HG03097 (cell line): ENCODE measurements around the gene AGPAT3.

ENCODE experiments used
- ATAC-seq: cut with Tn5 transposase; IDR thresholded peaks from one replicate; pipeline ENCODE4 v1.9.1; 2021; ENCODE audit not compliant: unreplicated experiment, low FRiP score

Gene AGPAT3

DNA sequence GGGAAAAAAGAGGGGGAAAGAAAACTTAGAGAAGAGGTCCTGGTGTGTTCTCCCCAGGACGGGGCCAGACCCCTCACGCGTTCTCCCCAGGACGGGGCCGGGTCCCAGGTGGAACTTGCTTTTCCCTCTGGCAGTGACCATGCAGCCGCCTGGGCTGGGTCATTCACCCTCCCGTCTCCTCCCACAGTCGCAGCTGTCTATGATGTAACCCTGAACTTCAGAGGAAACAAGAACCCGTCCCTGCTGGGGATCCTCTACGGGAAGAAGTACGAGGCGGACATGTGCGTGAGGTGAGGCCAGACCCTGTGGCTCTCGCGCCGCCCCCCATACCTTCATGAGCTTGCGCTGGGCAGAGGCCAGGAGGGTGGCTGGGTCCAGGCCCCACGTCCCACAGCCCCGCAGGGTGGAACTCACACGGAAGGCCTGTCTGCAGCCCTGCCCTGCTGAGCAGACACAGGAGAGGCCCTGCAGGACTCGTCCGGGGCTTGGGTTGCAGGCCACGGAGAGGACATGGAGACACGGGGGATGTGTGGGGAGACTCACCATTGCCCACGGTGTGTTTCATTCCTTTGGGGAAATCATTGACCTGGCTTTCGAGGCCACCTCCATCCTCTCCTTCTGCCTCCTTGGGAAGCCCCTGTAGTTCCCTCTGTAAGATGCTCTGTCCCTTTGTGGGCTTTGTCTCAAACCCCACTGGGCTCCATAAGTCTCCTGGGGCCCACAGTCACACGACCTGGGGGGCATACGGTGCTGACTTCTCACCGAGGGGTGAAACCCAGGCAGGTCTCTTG lies 106.4 kb downstream of the AGPAT3 start:
- ATAC-seq = no peak

DNA sequence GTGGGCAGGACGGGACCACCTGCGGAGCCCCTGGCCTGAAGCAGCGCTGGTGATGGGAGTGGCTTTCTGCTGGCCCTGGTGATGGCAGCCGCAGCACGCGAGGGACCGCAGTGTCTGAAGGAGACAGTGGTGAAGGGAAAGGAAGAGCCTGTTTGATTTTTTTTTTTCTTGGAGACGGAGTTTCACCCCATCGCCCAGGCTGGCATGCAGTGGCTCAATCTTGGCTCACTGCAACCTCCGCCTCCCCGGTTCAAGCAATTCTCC lies 106.9 kb downstream of the AGPAT3 start:
- ATAC-seq = no peak

DNA sequence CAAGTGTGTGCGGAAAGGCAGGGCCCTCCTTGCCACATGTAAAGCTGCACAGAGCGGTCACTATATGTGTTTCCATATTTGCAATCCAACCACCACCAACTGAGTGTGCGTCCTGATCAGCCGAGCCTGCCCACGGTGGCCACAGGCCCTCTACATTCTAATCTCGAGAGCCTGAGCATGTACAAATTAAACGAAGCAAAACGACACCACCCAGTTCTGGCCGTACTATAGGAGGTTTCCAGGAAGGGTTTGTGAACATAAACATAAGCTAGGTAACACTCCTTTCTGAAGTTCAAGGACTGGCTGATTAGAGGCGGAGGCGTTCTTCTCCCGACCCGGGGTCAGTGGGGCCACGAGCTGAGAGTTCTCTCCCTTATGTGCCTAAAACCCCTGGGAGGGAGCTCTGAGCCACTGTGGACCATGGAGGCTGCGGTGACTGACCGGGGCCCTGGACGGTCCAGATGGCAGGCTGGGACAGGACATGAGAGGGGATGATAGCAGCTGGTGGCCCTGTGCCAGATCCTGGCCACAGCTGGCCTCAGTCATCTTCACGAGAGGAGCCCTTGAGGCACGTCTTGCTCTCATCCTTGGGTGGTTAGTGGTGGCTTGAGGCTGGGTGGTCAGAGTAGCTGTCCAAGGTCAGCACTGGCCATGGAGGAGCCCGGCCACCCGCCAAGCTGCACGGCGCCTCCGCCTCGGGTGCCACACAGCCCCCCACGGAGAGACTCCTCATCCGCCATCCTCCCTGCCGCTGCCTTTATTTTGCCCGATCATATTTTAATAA lies 108.0 kb downstream of the AGPAT3 start:
- ATAC-seq = no peak

DNA sequence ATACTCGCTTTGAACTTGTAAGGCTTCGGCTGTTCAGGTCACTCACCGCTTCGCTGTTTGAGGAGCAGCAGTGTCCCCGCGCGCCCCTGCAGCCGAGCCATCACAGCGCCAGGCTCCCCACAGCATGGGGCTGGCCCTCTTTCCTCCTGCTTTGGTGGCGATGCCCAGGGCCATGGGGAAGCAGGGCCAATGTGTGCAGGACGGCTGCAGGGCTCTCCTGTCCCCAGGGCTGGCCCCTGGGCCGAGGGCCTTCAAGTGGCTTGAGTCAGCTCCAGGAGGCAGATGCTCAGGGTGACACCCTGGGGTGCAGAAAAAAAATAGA lies 108.6 kb downstream of the AGPAT3 start:
- no peak for ATAC-seq

DNA sequence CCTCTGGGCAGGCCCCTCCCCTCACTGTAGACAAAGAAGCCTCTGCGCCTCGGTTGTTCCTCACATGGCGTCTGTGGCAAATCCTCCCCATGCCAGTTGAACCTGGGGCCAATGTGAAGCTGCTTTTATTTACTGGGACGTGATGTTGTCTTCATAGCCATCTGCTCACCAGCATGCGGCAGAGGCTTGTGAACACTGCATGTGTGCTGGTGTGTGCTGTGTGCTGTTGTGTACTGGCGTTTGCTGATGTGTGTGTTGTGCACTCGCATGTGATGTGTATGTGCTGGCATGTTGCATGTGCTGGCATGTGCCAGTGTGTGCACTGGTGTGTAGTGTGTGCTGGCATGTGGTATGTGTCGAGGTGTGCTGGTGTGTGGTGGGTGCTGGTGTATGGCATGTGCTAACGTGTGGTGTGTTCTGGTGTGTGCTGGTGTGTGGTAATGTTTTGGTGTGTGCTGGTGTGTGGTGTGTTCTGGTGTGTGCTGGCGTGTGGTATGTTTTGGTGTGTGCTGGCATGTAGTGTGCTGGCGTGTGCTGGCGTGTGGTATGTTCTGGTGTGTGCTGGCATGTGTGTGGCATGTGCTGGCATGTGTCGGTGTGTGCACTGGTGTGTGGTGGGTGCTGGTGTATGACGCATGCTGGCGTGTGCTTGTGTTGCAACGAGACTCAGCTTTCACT lies 109.9 kb downstream of the AGPAT3 start:
- ATAC-seq = no peak

DNA sequence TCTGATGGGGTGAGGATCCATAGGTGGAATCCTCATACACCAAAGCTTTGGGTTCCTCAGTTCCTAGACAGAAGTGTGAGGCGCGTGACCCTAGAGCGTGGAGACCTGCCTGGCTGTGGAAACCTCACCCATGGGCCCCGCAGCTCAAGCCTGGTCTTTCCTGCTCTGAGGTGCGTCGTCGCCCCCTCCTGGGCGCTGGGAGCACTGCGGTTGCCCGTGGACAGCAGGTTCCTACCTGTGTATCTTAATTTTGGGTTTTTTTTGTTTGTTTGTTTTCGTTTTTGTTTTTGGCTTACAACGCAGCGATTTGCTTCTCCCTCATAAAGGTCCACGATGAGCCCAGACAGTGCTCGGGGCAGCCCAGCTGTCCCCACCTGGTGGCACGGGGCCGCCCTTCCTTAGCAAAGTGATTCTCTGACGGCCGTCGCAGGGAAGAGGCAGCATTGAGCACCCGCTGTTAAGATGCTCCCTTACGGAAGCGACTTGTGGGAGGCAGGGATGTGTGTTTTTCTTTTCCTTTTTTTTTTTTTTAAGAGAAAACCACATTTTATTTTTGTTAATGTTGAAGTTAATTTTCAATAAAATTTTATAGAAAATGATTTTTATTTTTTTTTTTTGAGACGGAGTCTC lies 110.6 kb downstream of the AGPAT3 start:
- no peak for ATAC-seq

DNA sequence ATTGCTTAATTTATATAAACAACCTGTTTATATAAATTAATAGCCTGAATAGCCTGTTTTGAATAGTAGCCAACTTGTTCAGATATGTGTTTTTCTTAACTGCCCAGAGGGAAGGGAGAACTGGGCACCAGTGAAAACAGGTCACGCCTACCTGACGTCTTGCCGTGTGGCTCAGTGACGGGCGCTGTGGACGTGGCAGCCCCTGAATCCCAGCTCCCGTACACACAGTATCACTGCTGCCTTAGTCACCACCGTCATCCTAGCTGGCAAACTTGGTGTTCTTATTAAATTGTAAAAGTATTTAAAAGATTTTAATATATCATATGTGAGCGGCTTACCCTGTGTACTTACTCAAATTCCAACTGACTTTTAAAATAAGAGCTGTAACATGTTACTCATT lies 111.6 kb downstream of the AGPAT3 start:
- ATAC-seq = no peak

DNA sequence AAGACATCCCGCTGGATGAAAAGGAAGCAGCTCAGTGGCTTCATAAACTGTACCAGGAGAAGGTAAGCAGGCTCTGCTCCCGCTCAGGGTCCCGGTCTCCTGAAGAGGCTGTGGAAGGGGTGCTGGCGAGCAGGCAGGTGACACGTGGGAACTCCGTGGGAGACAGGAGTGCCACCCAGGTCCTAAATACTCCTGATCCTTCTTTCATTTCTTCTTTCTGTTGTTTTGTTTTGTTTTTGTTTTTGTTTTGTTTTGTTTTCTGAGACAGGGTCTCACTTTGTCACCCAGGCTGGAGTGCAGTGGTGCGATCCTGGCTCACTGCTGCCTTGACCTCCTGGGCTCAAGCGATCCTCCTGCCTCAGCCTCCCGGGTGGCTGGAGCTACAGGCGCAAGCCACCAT lies 113.0 kb downstream of the AGPAT3 start:
- ATAC-seq = no peak

DNA sequence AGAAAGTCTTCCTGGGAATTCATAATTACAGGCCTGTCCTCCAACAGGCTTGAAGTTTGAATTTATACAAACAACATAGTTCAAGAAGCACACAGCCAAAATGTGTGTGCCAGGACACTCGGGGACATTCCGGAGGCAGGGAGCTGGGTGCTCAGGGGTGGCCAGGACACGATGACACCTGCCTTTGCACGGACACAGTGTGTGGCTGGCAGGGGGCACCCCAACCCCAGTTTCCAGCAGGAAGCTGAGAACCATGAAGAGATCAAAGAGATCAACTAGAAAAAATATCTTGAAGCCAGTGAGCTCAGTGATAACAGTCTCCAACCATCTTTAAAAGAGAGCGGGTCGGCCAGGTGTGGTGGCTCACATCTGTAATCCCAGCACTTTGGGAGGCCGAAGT lies 114.6 kb downstream of the AGPAT3 start:
- no peak for ATAC-seq

DNA sequence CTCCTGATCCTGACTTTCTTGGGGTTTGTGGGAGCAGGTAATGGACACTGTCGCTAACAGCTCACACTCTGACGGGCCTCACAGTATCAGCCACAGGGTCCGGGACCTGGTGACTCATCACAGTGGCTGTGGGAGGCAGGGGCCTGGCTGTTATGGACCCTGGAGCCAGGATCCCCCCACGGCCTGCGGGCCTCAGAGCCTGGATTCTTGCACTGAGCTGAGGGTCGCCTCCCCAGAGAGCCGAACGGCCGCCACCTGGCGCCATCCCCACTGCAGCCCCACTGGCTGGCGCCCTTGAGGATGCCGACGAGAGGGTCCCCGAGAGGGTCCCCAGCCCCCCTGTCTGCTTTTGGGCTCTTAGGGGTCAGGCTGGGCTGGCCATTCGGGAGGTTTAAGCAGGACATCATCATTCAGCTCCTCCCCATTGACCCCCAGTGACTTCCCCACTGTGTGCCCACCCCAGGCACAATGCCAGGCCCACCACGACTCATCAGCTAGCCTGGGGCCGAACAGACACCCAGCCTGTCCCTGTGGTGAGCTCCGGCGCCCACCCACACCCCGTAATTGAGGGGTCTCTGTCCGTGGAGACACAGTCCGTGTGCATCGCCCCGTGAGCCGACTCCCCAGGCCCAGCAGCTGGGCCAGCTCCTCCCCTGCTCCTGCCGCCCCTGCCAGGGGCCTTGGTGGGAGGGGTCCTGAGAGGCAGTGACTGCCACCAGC lies 116.3 kb downstream of the AGPAT3 start:
- no peak for ATAC-seq

DNA sequence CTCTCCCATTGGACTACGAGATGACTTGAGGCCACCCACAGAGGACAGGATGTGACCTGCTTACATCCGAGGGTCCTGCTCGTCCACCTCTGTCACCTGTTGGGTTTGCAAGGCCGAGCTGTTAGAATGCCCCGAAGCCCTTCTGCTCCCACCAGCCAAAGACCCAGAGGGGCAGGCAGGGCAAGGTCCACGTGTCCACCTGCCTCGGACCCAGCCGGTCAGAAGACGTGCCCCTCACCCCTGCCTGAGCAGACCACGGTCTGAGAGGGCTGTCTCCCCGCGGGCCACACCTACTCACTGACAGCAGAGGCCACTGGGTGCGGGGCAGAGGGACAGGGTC lies 116.8 kb downstream of the AGPAT3 start:
- no peak for ATAC-seq

DNA sequence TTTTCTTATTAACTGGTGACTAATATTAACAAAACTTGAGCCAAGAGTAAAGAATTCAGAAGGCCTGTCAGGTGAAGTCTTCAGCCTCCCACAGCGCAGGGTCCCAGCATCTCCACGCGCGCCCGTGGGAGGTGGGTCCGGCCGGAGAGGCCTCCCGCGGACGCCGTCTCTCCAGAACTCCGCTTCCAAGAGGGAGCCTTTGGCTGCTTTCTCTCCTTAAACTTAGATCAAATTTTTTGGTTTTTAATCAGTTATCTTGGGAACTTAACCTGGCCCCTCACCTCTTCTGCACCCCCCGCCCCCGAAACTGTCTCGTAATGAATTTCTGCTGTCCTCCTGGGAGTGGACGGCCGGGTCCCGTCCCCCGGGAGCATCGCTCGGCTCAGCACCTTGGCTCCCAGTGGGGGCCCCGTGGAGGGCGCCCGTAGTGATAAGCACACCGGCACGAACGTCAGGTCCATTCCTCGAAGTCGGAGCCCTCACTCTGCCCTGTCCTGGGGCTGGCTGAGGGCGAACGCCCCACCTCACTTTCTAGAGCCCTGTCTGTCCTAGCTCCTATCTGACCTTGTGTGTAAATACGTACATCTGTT lies 117.6 kb downstream of the AGPAT3 start:
- no peak for ATAC-seq

DNA sequence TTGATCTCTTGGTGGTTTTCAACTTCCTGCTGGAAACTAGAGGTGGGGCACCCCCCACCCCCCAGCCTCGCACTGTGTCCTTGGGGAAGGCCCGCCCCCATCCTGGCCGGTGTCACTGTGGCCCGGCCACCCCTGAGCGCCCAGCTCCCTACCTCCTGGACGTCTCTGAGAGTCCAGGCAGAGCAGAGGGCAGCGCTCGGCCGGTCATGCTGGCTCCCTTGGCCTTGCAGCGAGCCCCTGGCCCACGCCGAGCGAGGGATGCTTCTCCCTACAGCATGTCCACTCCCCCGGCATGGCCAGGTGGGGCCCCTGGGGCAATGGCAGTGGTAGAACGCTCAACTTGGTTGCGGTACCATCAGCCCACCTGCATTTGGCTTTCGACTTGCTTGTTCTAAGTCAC lies 118.4 kb downstream of the AGPAT3 start:
- ATAC-seq = no peak

DNA sequence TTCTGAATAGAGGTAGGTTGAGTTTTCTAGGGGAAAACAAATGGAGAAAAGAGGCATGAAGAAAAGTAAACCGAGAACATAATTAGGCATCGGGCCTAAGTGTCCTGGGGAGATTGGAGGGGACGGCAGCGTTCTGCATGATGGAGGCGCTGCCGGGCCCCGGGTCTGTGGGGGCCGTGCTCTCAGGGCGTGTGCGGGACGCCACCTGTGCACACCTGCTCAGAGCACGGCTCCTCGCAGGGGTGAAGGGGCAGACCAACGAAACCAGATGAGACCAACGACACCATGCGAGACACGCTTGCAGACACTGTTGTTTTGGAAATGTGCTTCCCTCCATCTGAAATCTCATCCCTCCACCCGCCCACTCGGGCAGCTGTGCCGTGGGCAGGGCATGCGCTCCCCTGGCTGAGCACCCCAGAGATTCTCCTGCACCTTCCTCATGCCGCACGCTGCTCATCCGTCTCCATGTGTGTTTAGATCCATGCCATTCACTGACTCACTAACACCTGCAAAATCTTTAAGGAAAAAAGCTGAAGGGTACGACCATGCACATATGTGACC lies 118.9 kb downstream of the AGPAT3 start:
- ATAC-seq = no peak

DNA sequence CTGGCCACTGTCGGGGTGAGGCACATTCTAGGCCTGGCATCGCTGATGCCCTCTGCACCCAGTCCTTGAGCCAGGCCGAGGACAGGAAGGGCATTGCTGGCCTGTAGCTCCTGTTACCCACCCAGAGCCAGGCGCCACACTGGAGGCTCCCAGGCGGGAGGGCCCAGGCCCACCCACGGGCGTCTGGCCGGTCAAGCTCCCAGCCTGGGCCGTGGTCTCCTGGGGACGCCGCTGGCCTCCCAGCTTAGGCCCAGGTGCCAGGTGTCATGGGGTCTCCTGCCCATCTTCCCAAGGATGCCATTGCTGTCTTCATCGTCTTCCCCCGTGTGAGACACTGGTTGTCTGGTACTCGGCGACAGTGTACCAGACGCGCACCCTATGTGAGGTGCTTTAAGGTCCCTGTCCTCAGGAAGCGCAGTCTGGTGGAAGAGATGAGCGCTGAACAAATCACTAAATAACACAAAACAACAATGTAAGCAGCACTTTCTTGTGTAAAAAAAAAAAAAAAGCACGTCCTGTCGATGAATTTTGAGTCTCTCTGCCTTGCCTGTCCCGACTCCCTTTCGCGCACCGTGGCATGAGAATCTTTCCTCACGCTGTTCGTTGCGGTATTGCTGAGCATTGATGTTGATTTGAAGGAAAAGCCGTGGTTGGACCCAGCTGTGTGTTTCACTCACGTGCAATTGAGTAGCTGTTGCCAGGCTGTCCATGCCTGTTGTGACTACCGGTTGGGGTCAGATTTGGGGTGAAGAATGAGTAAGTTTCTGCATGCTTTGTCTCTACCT lies 120.1 kb downstream of the AGPAT3 start:
- no peak for ATAC-seq

DNA sequence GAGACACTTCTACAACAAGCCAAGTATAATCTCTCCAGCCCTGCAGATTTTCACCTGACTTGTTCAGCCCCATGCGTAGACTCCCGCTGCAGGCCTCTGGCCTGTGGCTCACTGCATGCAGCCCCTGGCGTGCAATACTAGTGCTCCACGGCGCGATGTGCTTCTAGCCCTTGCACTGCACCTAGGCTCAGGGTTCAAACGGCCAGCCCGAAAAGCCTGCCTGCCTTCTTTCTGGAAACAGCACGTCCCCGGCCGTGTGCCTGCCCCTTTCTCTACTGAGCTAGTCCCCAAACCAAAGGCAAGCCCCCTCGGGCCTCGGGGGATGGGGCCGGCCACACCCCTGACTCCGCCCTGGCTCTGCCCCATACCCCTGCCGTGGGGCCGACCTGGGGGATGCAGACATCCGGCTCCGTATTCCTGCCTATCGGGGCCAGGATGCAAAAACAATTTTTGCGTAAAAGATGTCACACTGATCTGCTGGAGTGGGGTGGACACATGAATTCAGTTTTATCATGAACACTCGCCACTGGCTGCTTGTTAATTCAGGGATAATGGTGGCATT lies 120.7 kb downstream of the AGPAT3 start:
- ATAC-seq = no peak

DNA sequence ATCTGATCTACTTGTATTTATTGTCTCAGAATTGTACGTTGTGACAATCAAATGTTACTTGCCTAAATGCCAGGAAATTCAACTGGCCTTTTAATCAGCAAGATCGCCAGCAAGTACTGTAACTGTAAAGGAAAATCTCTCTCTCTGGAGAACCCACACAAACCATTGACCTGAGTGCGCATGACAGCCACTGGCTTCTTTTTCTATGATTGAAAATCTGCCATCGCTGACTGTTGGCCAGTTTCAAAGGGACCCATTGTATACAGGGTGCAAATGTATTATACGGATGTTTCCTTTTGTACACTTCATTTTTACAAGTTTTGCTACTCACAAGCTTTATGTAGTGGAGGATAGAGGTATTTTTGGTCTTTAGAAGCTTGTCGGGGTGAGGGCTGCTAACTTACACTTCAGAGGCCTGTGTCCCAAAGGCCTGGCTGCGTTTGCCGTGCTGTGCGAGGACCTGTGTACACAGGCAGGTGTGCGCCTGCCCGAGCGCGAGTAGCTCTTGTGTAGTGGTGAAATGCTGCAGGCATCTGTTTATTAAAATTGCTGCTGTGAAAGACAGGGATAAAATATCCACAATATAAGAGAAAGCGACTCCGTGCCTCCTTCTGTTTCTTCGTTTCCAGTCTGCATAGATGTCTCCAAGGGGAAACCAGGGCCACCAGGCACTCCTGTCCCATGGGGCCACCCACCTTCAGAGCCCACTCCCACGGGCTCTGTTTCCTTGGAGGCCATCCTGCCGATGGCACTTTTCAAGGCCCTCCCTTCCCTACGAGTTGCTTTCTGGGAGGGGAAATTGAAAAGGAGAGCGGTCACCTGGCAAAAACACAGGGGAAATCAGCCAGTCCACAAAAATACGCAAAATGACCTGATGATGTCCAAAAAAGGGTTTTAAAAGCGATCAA lies 121.8 kb downstream of the AGPAT3 start:
- no peak for ATAC-seq

DNA sequence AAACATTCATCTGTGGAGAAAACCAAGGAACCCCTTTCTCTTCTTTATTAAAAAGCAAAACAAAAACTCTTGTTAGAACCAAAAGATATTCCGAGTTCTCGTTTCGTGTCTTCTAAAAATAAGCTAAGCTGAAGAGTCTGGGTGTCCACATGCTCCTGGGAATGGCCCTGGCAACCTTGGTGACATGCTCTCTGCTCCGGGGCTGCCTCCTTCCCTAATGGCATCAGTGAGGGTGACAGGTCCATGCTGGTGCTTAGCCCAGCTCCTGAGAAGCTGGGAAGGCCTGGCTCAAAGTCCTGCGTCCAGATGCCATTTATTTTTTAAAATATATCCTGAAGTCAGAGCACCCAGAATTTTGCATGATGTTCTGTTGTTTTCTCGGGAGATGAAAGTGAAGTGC lies 122.5 kb downstream of the AGPAT3 start:
- ATAC-seq = no peak
